ENCODE data around the gene DPY19L1. TPM values are rescaled to one million over a fixed set of nuclear protein-coding genes. Genes with fewer than 3 reads are reported as not detected.
"Not testable (repeated sequence)": the region's sequence is repeated elsewhere in the genome, so short reads cannot be mapped to it uniquely, and the experiment has no call there.

Gene DPY19L1
- total RNA-seq, 2 experiments from 2014 or later = 5.8 to 17.6 TPM

DNA sequence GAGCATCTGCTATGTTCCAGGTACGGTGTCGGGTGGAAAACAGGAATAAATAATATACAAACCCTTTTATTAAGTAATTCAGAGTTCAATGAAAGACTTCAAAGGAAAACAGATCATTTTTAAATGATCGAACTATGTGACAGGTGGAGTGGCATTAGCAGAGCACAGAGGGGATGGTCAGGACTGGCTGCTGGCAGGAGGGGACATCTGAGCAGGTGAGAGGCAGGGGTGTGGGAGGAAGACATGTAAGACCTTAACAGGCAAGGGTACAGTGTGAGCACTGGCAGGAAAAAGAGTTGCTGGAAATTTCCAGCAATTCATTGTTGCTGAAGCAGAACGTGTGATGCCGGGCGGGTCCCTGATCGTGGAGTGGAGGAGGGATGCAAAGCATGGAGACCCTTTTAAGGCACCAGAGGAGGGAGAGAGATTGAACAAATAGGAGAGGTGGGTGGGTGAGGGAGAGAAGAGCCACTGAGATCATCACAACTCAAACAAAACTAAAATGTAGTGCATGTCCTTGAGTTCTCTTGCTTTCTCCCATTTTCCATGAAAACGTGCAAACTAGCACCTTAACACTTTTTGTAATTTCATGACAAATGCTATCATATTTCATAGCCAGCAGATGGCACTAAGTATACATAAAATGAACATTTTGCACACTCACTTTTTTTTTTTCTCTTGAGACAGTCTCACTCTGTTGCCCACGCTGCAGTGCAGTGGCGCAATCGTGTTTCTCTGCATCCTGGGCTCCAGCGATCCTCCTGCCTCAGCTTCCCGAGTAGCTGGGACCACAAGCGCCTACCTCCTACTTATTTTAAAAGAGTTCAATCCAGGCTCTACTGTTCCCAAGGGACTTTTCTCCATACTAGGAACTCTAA lies 35.9 kb upstream of the DPY19L1 start:
- TF ChIP-seq, protein P1, sequence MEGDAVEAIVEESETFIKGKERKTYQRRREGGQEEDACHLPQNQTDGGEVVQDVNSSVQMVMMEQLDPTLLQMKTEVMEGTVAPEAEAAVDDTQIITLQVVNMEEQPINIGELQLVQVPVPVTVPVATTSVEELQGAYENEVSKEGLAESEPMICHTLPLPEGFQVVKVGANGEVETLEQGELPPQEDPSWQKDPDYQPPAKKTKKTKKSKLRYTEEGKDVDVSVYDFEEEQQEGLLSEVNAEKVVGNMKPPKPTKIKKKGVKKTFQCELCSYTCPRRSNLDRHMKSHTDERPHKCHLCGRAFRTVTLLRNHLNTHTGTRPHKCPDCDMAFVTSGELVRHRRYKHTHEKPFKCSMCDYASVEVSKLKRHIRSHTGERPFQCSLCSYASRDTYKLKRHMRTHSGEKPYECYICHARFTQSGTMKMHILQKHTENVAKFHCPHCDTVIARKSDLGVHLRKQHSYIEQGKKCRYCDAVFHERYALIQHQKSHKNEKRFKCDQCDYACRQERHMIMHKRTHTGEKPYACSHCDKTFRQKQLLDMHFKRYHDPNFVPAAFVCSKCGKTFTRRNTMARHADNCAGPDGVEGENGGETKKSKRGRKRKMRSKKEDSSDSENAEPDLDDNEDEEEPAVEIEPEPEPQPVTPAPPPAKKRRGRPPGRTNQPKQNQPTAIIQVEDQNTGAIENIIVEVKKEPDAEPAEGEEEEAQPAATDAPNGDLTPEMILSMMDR (conservative IDR thresholded peaks at IDR 0.05; ENCODE audit: low read length) = peak; percentile 55
- POLR2A ChIA-PET; H3K36me3 ChIP-seq (ENCODE audit: insufficient read depth, low read length); H4K20me1 ChIP-seq (ENCODE audit: insufficient read depth, low read length); H3K79me2 ChIP-seq (ENCODE audit: insufficient read depth, low read depth, low read length); H2AFZ ChIP-seq (ENCODE audit: low read length); H3K27ac ChIP-seq (ENCODE audit: low read depth, low read length, poor library complexity, severe bottlenecking); CTCF ChIA-PET (ENCODE audit: unreplicated experiment); H3K4me3 ChIP-seq (ENCODE audit: low read depth, low read length, poor library complexity, severe bottlenecking); BruUV-seq (replicated peaks); H3K9me2 ChIP-seq (ENCODE audit: insufficient read depth, low read length); H3K4me1 ChIP-seq (ENCODE audit: insufficient read depth, low read length, poor library complexity, severe bottlenecking); H3K9me3 ChIP-seq (ENCODE audit: low read length): not testable (repeated sequence)
- intact Hi-C loops (cut with micrococcal nuclease; ENCODE audit: unreplicated experiment) = loop anchor here (5.0 to 10.0 kb wide), 2 partner anchors 352 to 464 kb away; no protein-coding TSS in a partner anchor
- H3K4me2 ChIP-seq (ENCODE audit: low read length) = 0 out of 2 replicates have a peak overlapping the region, but pooled peaks have one; percentile 12
- peak; percentile 41 for DNase-seq (ENCODE audit: low spot score)

DNA sequence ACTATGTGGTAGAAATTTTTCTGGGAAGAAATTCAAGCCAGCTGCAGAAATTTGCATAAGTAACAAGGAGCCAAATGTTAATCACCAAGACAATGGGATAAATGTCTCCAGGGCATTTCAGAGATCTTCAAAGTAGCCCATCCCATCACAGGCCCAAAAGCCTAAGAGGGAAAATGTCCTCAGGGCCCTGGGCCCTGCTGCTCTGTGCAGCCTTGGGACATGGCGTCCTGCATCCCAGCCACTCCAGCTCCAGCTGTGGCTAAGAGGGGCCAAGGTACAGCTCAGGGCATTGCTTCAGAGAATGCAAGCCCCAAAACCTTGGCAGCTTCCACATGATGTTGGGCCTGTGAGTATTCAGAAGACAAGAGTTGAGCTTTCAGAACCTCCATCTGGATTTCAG lies 31.8 kb upstream of the DPY19L1 start:
- POLR2A ChIA-PET; H3K36me3 ChIP-seq (ENCODE audit: insufficient read depth, low read length); H3K27ac ChIP-seq (ENCODE audit: low read depth, low read length, poor library complexity, severe bottlenecking); H4K20me1 ChIP-seq (ENCODE audit: insufficient read depth, low read length); intact Hi-C loops (cut with micrococcal nuclease; ENCODE audit: unreplicated experiment); BruUV-seq (replicated peaks); H3K79me2 ChIP-seq (ENCODE audit: insufficient read depth, low read depth, low read length); DNase-seq (ENCODE audit: low spot score); H3K4me3 ChIP-seq (ENCODE audit: low read depth, low read length, poor library complexity, severe bottlenecking); H3K4me1 ChIP-seq (ENCODE audit: insufficient read depth, low read length, poor library complexity, severe bottlenecking); H3K9me3 ChIP-seq (ENCODE audit: low read length); H3K9me2 ChIP-seq (ENCODE audit: insufficient read depth, low read length); H3K4me2 ChIP-seq (ENCODE audit: low read length); H2AFZ ChIP-seq (ENCODE audit: low read length); CTCF ChIA-PET (ENCODE audit: unreplicated experiment): not testable (repeated sequence)

DNA sequence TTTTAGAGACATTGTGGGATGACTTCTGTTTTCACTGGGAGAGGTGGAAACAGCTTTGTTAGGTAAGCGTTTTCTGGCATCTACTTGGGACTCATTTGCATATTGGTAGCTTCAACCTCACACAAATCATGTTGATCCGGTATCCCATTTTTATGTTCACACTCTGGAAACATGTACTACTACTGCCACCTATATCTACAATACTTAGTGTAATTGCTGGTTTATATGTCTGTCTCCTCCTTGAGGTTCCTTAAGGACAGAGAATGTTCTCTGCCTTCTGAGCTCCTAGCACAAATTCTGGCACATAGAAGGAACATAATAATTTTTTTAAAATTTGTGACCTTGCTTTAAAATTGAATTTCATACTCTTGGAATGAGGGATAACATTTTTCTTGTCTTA lies 28.1 kb upstream of the DPY19L1 start:
- H3K4me1 ChIP-seq (ENCODE audit: insufficient read depth, low read length, poor library complexity, severe bottlenecking); H3K4me2 ChIP-seq (ENCODE audit: low read length); intact Hi-C loops (cut with micrococcal nuclease; ENCODE audit: unreplicated experiment); H4K20me1 ChIP-seq (ENCODE audit: insufficient read depth, low read length); H3K36me3 ChIP-seq (ENCODE audit: insufficient read depth, low read length); H3K9me3 ChIP-seq (ENCODE audit: low read length); DNase-seq (ENCODE audit: low spot score); H3K79me2 ChIP-seq (ENCODE audit: insufficient read depth, low read depth, low read length); BruUV-seq (replicated peaks); H3K4me3 ChIP-seq (ENCODE audit: low read depth, low read length, poor library complexity, severe bottlenecking); H2AFZ ChIP-seq (ENCODE audit: low read length); H3K9me2 ChIP-seq (ENCODE audit: insufficient read depth, low read length); CTCF ChIA-PET (ENCODE audit: unreplicated experiment); H3K27ac ChIP-seq (ENCODE audit: low read depth, low read length, poor library complexity, severe bottlenecking); POLR2A ChIA-PET: not testable (repeated sequence)

DNA sequence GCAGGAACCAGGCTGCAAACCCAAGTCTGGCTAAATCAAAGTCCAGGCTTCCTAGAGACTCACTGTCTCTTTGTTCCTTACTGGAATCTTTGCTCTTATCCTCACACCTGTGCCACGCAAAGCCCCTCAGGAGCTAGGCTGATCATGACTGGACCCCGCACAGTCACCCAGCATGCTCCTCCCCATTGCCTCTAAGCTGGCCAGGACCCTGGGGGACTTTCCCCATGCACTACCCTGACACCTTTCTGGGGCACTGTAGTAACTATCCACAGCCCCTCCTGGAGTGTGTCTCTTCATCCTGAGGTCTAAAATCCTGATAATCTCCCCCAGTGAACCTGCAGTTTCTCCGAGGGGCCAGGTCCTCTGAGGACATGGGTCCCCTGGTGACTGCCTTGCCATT lies 21.3 kb upstream of the DPY19L1 start:
- H3K36me3 ChIP-seq (ENCODE audit: insufficient read depth, low read length); BruUV-seq (replicated peaks); intact Hi-C loops (cut with micrococcal nuclease; ENCODE audit: unreplicated experiment); H3K27ac ChIP-seq (ENCODE audit: low read depth, low read length, poor library complexity, severe bottlenecking); H2AFZ ChIP-seq (ENCODE audit: low read length); H3K4me2 ChIP-seq (ENCODE audit: low read length); H3K9me3 ChIP-seq (ENCODE audit: low read length); H3K79me2 ChIP-seq (ENCODE audit: insufficient read depth, low read depth, low read length); H4K20me1 ChIP-seq (ENCODE audit: insufficient read depth, low read length); H3K4me1 ChIP-seq (ENCODE audit: insufficient read depth, low read length, poor library complexity, severe bottlenecking); DNase-seq (ENCODE audit: low spot score); CTCF ChIA-PET (ENCODE audit: unreplicated experiment); H3K4me3 ChIP-seq (ENCODE audit: low read depth, low read length, poor library complexity, severe bottlenecking); H3K9me2 ChIP-seq (ENCODE audit: insufficient read depth, low read length): not testable (repeated sequence)
- POLR2A ChIA-PET = interaction anchor here (0.9 kb wide), 1 partner anchor 23 kb away, joined by 7 read pairs; no protein-coding TSS in a partner anchor

DNA sequence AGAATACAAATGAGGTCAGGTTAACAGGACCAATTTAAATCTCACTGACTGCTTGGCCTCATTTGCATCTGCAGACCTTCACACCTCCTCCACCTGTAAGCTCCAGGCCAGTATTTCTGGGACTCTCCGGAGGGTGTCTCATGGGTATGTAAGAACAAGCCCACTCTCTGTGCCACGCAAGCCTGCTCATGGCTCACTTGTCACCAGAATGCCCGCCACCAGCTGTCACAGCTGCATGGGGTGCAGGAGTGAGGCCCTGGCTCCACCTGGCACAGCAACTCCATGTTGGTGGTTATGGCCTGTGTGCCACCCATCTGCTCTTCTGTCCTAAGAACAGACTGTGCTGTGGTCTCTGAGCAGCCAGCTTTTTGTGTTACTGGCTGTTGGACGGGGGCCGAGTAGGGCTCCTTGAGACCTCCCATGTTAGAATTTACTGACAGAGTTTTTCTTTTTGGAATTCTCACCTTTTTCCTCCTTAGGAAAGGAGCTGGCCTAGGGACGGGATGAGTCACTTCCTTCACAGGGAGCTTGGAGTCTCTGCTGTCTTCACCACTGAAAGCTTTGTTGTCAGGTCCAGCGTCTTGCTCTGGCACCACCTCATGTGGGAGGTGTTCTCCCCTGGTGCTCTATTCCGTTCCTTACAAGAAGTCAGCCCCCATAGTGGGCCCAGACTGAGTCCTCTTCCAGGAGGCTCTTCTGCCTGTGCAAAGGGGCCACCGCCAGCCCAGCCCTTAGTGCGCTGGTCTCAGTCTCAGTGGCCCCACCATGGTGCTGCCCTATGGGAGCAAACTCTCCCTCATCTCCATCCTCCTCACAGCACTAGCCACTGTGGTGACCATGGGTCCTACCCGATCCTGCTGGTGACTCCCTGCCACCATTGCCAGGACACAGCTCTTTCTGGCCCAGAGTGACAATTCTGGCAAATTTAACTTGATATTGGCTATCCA lies 20.5 kb upstream of the DPY19L1 start:
- H3K4me3 ChIP-seq (ENCODE audit: low read depth, low read length, poor library complexity, severe bottlenecking); H2AFZ ChIP-seq (ENCODE audit: low read length); H3K4me2 ChIP-seq (ENCODE audit: low read length); H3K36me3 ChIP-seq (ENCODE audit: insufficient read depth, low read length); H3K79me2 ChIP-seq (ENCODE audit: insufficient read depth, low read depth, low read length); H3K4me1 ChIP-seq (ENCODE audit: insufficient read depth, low read length, poor library complexity, severe bottlenecking); CTCF ChIA-PET (ENCODE audit: unreplicated experiment); H3K9me3 ChIP-seq (ENCODE audit: low read length); H3K9me2 ChIP-seq (ENCODE audit: insufficient read depth, low read length); H3K27ac ChIP-seq (ENCODE audit: low read depth, low read length, poor library complexity, severe bottlenecking); intact Hi-C loops (cut with micrococcal nuclease; ENCODE audit: unreplicated experiment); H4K20me1 ChIP-seq (ENCODE audit: insufficient read depth, low read length); BruUV-seq (replicated peaks); DNase-seq (ENCODE audit: low spot score): not testable (repeated sequence)
- POLR2A ChIA-PET = interaction anchor here (0.9 kb wide), 1 partner anchor 23 kb away, joined by 7 read pairs; no protein-coding TSS in a partner anchor

Data from OCI-LY7 (cell line).